OCI-LY1 (cell line): ENCODE measurements around the gene TIMM9.

Experiments
- CTCF ChIP-seq: fragments of 200-600 bp; sonication (generic), shearing (Covaris generic); IDR thresholded peaks from 2 replicates; pipeline ENCODE4 v1.5.1; 2017; ENCODE audit warnings: mild to moderate bottlenecking, antibody characterized with exemption, low read length, moderate library complexity, mixed read lengths
- EZH2 ChIP-seq: fragments of 200-600 bp; sonication (generic), shearing (Covaris generic); IDR thresholded peaks from 2 replicates; pipeline ENCODE4 v1.8.0; 2017; ENCODE audit warnings: borderline replicate concordance, mixed run types, mild to moderate bottlenecking, antibody characterized with exemption, low read length, moderate library complexity, mixed read lengths

DNA sequence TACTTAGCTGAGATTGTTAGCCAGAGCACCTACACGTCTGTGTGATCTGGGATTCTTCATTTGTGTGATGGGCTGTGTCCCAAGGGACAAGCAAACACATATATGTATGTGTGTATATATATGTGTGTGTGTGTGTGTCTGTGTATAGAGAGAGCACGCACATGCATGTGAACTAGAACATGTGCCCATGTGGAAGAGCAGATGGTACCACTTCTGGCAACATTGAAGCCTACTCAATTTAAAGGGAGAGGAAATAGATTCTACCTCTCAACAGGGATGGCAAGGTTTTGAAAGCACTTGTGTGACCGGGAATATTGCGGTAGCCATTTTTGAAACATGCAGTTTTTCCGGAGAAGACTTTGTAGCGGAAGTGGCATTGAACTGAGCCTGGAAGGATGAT, 30.2 kb downstream of the TIMM9 start:
- TF ChIP-seq CTCF (no peak), EZH2 (no peak)
